Thymus (tissue), 11 donors: ENCODE data around the gene RBM47. TPM values are rescaled to one million over a fixed set of nuclear protein-coding genes. Genes with fewer than 3 reads are reported as not detected.
"Not testable (repeated sequence)": the region's sequence is repeated elsewhere in the genome, so short reads cannot be mapped to it uniquely, and the experiment has no call there.

Experiments used
- DNase-seq, 9 donors: peaks; one replicate each; pipeline ENCODE4 v3.0.0-alpha.2; 2013; ENCODE audit warnings: low spot score in 9 of 9, low read depth in 6 of 9, missing footprints in 1 of 9
- H3K27ac ChIP-seq, 2 donors: one replicate each; pipeline ENCODE4 v1.5.1; 2013; ENCODE audit warnings: control low read depth in 1 of 2, low read depth in 1 of 2, low read length in 1 of 2, mild to moderate bottlenecking in 1 of 2, moderate library complexity in 1 of 2
- H3K27me3 ChIP-seq, 2 donors: one replicate each; pipeline ENCODE4 v1.5.1; 2013; ENCODE audit warnings: low read length in 1 of 2; ENCODE audit not compliant: control insufficient read depth in 2 of 2, insufficient read depth in 1 of 2
- H3K36me3 ChIP-seq, 2 donors: one replicate each; pipeline ENCODE4 v1.5.1; 2013; ENCODE audit warnings: low read length in 1 of 2, mild to moderate bottlenecking in 1 of 2, moderate library complexity in 1 of 2; ENCODE audit not compliant: control insufficient read depth in 2 of 2, insufficient read depth in 2 of 2
- H3K4me1 ChIP-seq, 2 donors: one replicate each; pipeline ENCODE4 v1.5.1; 2013; ENCODE audit warnings: low read length in 2 of 2; ENCODE audit not compliant: control insufficient read depth in 2 of 2, insufficient read depth in 2 of 2
- H3K4me3 ChIP-seq, 2 donors: one replicate each; pipeline ENCODE4 v1.5.1; 2013; ENCODE audit warnings: low read length in 2 of 2, control low read depth in 1 of 2, mild to moderate bottlenecking in 1 of 2
- H3K9me3 ChIP-seq, 2 donors: one replicate each; pipeline ENCODE4 v1.5.1; 2013; ENCODE audit warnings: low read length in 1 of 2, mild to moderate bottlenecking in 1 of 2; ENCODE audit not compliant: control insufficient read depth in 2 of 2, insufficient read depth in 1 of 2
- WGBS: extraction: QIAGEN DNeasy Blood & Tissue Kit; methylation state at CpG from one replicate; pipeline ENCODE4 v1.1.7; 2013; 5-methylcytosine and 5-hydroxymethylcytosine counted together
- polyA plus RNA-seq: library from polyadenylated mRNA; stranded (reverse); fragments of 200-250 nt; gene quantifications from one replicate; pipeline ENCODE4 v1.2.3, GENCODE V29; 2013
- total RNA-seq: library from RNA; stranded (reverse); fragments of 120-200 nt; gene quantifications from one replicate; pipeline ENCODE4 v1.2.4, GENCODE V29; 2013
- donor health status: healthy.

Gene RBM47
- total and polyA plus RNA-seq, 2 donors, result 7.9 to 13.1 TPM

GRCh38 chr4:40562208-40562607 is 67.5 kb downstream of the RBM47 start:
- Histone ChIP-seq H3K36me3 (no peaks in the 10 kb centered on the region), H3K27me3 (no peaks in the 10 kb centered on the region), H3K9me3 (no peaks in the 10 kb centered on the region), H3K4me1 (no peaks in the 10 kb centered on the region), H3K27ac (no peak overlapping the region), H3K4me3 (no peak overlapping the region)
- DNase-seq, result no peak
- 94% methylated on average over 6 of the region's 6 CpGs for WGBS

DNA sequence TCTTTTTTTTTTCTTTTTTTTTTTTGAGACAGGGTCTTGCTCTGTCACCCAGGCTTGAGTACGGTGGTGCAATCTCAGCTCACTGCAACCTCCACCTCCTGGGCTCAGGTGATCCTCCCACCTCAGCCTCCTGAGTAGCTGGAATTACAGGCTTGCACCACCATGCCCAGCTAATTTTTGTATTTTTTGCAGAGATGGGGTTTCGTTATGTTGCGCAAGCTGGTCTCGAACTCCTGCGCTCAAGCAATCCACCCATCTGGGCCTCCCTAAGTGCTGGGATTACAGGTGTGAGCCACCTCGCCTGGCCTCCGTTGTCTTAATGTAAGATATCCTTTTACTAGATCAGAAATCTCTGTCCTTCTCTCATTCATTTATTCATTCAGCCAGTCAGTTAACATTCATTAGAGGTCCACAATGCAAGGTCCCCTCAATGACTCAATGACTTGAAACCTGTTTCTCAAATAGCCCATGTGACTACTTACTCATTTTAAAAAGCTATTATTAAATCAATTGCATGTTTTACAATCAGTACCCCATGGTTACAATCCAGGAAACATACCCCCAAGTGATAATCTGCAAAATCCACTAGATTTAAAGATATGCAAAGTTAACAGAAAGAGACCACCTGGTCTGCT is 68.0 kb downstream of the RBM47 start:
- H3K36me3 ChIP-seq, H3K4me1 ChIP-seq, DNase-seq, H3K4me3 ChIP-seq, H3K27me3 ChIP-seq, H3K27ac ChIP-seq, H3K9me3 ChIP-seq: not testable (repeated sequence)
- WGBS, result 96% methylated on average over 7 of the region's 7 CpGs

DNA sequence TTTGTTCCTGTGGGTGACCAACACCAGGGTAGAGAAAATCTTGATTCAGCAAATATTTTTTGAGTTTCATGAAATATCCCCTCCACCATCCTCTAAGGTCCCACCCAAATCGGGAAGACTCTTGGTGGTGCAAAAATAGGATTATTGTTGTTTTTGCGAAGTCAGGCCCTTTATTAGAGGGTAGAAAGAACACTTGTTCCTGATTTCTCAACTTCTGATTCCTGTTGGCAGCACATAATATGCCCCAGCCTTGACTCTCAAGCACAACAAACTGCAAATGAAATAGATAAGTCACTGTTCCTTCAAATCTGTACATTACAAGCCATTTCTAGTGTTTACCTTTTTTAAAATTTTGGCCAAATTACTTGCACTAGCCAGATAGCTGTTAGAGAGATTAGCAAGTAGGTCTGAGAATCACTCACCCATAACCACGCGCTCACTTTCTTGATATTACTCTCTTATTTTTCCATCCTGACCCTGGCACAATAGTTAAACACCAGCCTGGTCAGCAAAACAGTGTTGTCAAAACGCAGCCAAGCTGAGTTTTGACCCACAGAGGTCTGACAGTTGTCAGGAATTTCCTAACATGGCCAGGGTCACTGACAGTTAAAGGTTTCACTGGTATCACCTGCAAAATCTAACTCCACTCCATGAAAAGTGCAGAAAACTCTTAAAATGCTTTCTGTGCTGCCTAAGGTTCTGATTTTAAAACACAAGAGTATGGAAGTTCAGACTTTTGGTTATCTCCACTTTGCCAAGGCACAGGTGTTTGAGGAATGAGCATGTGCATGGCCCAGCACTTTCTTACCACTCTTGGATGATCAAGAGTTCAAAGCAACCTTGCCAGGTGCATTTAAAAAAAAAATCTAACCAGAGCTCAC is 69.8 kb downstream of the RBM47 start:
- Histone ChIP-seq H3K4me3 (no peak overlapping the region), H3K27me3 (no peaks in the 10 kb centered on the region), H3K9me3 (no peaks in the 10 kb centered on the region), H3K4me1 (no peaks in the 10 kb centered on the region), H3K27ac (no peak overlapping the region), H3K36me3 (no peaks in the 10 kb centered on the region)
- 84% methylated on average over 5 of the region's 5 CpGs for WGBS
- no peak for DNase-seq

DNA sequence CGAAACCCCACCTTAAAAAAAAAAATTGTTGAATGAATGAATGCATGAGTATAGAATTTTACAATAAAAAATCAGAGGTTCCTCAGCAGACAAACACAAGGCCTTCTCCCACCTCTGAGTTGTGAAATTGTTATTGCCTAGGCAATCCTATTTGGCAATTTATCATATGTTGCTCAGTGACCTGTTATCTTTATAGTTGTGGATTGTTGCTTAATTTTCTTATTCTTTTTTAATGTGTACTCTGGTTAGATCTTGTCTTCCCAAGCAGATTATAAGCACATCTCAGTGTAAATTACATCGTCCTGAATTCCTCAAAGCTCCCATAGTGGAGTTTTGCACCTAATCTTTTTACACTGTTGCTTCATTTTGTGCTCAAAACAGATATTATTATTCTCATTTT is 71.9 kb downstream of the RBM47 start:
- WGBS, result 97% methylated on average over 2 of the region's 2 CpGs
- H3K27me3 ChIP-seq, result no peaks in the 10 kb centered on the region
- DNase-seq, result no peak
- no peak overlapping the region for H3K27ac ChIP-seq
- H3K4me3 ChIP-seq, result no peak overlapping the region
- no peaks in the 10 kb centered on the region for H3K36me3 ChIP-seq
- H3K4me1 ChIP-seq, result no peaks in the 10 kb centered on the region
- H3K9me3 ChIP-seq, result no peaks in the 10 kb centered on the region

GRCh38 chr4:40555176-40555900 is 74.3 kb downstream of the RBM47 start:
- 97% methylated on average over 15 of the region's 15 CpGs for WGBS
- H3K4me1 ChIP-seq, result no peaks in the 10 kb centered on the region
- no peak overlapping the region for H3K4me3 ChIP-seq

GRCh38 chr4:40554641-40555040 is 75.0 kb downstream of the RBM47 start:
- WGBS, result 86% methylated on average over 12 of the region's 12 CpGs
- not testable (repeated sequence) for H3K4me3 ChIP-seq, H3K27me3 ChIP-seq, H3K4me1 ChIP-seq, DNase-seq, H3K36me3 ChIP-seq, H3K9me3 ChIP-seq, H3K27ac ChIP-seq

More at GRCh38 chr4:40555176-40555900, 74.3 kb downstream of the RBM47 start:
- Histone ChIP-seq H3K36me3 (no peaks in the 10 kb centered on the region), H3K27me3 (no peaks in the 10 kb centered on the region), H3K27ac (no peak overlapping the region), H3K9me3 (no peaks in the 10 kb centered on the region)
- no peak for DNase-seq

GRCh38 chr4:40553995-40554394 is 75.7 kb downstream of the RBM47 start:
- H3K27me3 ChIP-seq, result no peaks in the 10 kb centered on the region
- DNase-seq, result peak in 2 of 9 donors; percentile 15 to 42
- no peak overlapping the region for H3K27ac ChIP-seq
- no peak overlapping the region for H3K4me3 ChIP-seq
- H3K36me3 ChIP-seq, result no peaks in the 10 kb centered on the region
- no peaks in the 10 kb centered on the region for H3K9me3 ChIP-seq
- no peaks in the 10 kb centered on the region for H3K4me1 ChIP-seq
- WGBS, result 93% methylated on average over 10 of the region's 10 CpGs

- no peaks in the 10 kb centered on the region for H3K27me3 ChIP-seq
- H3K36me3 ChIP-seq, result no peaks in the 10 kb centered on the region
- no peak overlapping the region for H3K4me3 ChIP-seq
- DNase-seq, result no peak
- no peak overlapping the region for H3K27ac ChIP-seq
- 97% methylated on average over 6 of the region's 6 CpGs for WGBS
- H3K9me3 ChIP-seq, result no peaks in the 10 kb centered on the region
- no peaks in the 10 kb centered on the region for H3K4me1 ChIP-seq
Observed at GRCh38 chr4:40552536-40552935, 77.1 kb downstream of the RBM47 start.

DNA sequence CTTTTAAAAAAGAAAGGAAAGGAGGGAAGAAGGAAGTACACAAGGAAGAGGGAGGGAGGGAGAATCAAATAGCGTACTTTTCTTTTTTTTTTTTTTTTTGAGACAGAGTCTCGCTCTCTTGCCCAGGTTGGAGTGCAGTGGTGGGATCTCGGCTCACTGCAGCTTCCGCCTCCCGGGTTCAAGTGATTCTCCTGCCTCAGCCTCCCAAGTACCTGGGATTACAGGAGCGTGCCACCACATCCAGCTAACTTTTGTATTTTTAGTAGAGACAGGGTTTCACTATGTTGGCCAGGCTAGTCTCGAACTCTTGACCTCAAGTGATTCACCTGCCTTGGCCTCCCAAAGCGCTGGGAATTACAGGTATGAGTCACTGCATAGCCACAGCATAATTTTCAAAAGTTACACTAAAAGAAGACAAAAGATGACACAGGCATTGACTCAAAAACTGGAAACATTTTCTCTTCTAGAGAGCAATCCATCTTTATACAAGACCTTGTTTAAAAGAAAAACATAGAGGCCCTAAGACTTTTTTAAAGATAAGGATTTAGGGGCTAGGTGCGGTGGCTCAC is 78.0 kb downstream of the RBM47 start:
- not testable (repeated sequence) for H3K9me3 ChIP-seq, H3K4me1 ChIP-seq, H3K36me3 ChIP-seq, DNase-seq, H3K27me3 ChIP-seq
- Histone ChIP-seq H3K27ac (peak overlapping the region in 1 of 2 donors; percentile 85), H3K4me3 (peak overlapping the region; percentile 35 to 36)
- WGBS, result 82% methylated on average over 9 of the region's 9 CpGs
